Progenitor cell of endocrine pancreas (in vitro differentiated cells): ENCODE data around the gene RNF208. TPM values are rescaled to one million over a fixed set of nuclear protein-coding genes. Genes with fewer than 3 reads are reported as not detected.

Experiments used
- DNase-seq: peaks from one replicate; pipeline ENCODE4 v3.0.0; 2021; ENCODE audit warnings: low spot score; ENCODE audit not compliant: unreplicated experiment
- H3K27ac Mint-ChIP-seq: 2 replicates; pipeline ENCODE4 v1.8.0; 2021; ENCODE audit warnings: mild to moderate bottlenecking, moderate library complexity, mixed read lengths
- H3K27me3 Mint-ChIP-seq: 2 replicates; pipeline ENCODE4 v1.8.0; 2021; ENCODE audit warnings: mixed read lengths
- H3K36me3 Mint-ChIP-seq: 2 replicates; pipeline ENCODE4 v1.8.0; 2022; ENCODE audit warnings: mixed read lengths; ENCODE audit not compliant: insufficient read depth
- H3K4me1 Mint-ChIP-seq: 2 replicates; pipeline ENCODE4 v1.8.0; 2021; ENCODE audit warnings: low read depth, mixed read lengths
- H3K4me3 Mint-ChIP-seq: 2 replicates; pipeline ENCODE4 v1.8.0; 2021; ENCODE audit warnings: low read depth, mild to moderate bottlenecking, moderate library complexity, mixed read lengths
- H3K9me3 Mint-ChIP-seq: 2 replicates; pipeline ENCODE4 v1.8.0; 2021; ENCODE audit warnings: low read depth, mixed read lengths
- CTCF ChIP-seq: fragments of 200-600 bp; sonication (generic); IDR thresholded peaks from one replicate; pipeline ENCODE4 v1.5.0; 2021; ENCODE audit warnings: antibody characterized with exemption, mild to moderate bottlenecking; ENCODE audit not compliant: unreplicated experiment
- total RNA-seq: library from RNA; stranded (reverse); gene quantifications from 2 replicates; pipeline ENCODE4 v1.2.1, GENCODE V29; 2021

RNF208 gene
- total RNA-seq, 1 donor from 2014 or later, result 25.7 TPM

- no peak for TF ChIP-seq CTCF
- Mint-ChIP-seq H3K27ac (peak within 1 kb of the TSS; percentile 93), H3K4me3 (peak within 1 kb of the TSS; percentile 93), H3K36me3 (peaks cover 3% of the 10 kb centered on the region), H3K27me3 (no peaks in the 10 kb centered on the region), H3K9me3 (no peaks in the 10 kb centered on the region), H3K4me1 (peaks cover 25% of the 10 kb centered on the region)
- peak; percentile 88 for DNase-seq
These were observed 16.6 kb downstream of the RNF208 start, which contains the start of the genes NDOR1 and TMEM203 for GRCh38 chr9:137205126-137206069. TSS of gene NDOR1 (plus strand) at chr9:137205700. CDS start at chr9:137205778, 78 bp downstream. TSS of gene TMEM203 (minus strand) at chr9:137205648. CDS start at chr9:137205414, 234 bp downstream.

- Mint-ChIP-seq H3K4me1 (peaks cover 25% of the 10 kb centered on the region), H3K4me3 (peak overlapping the region; percentile 93), H3K9me3 (no peaks in the 10 kb centered on the region), H3K36me3 (peaks cover 3% of the 10 kb centered on the region), H3K27ac (peak overlapping the region; percentile 93), H3K27me3 (no peaks in the 10 kb centered on the region)
- DNase-seq, result no peak
- no peak for TF ChIP-seq CTCF
These were observed 17.3 kb downstream of the RNF208 start for GRCh38 chr9:137204731-137205125.

GRCh38 chr9:137202966-137203365 is 19.1 kb downstream of the RNF208 start:
- DNase-seq, result no peak
- peaks cover 3% of the 10 kb centered on the region for H3K36me3 Mint-ChIP-seq
- H3K27me3 Mint-ChIP-seq, result no peaks in the 10 kb centered on the region
- peaks cover 34% of the 10 kb centered on the region for H3K4me1 Mint-ChIP-seq
- no peaks in the 10 kb centered on the region for H3K9me3 Mint-ChIP-seq
- no peak for TF ChIP-seq CTCF
- H3K27ac Mint-ChIP-seq, result peak overlapping the region; percentile 90
- peak overlapping the region; percentile 24 for H3K4me3 Mint-ChIP-seq

GRCh38 chr9:137201205-137201868 is 20.7 kb downstream of the RNF208 start:
- Mint-ChIP-seq H3K36me3 (no peaks in the 10 kb centered on the region), H3K27ac (peak overlapping the region; percentile 85), H3K27me3 (no peaks in the 10 kb centered on the region), H3K4me3 (peak overlapping the region; percentile 77), H3K9me3 (no peaks in the 10 kb centered on the region), H3K4me1 (peaks cover 31% of the 10 kb centered on the region)
- DNase-seq, result no peak
- TF ChIP-seq CTCF, result no peak
